GM19351 (cell line): ENCODE measurements around the gene IFTAP.

Source experiments
- ATAC-seq: cut with Tn5 transposase; IDR thresholded peaks from one replicate; pipeline ENCODE4 v1.9.1; 2021; ENCODE audit warnings: mild to moderate bottlenecking, moderate library complexity; ENCODE audit not compliant: unreplicated experiment

IFTAP gene

GRCh38 chr11:36703055-36703404 is 108.7 kb downstream of the IFTAP start:
- ATAC-seq: peak; percentile 77
